HG03066 (cell line): ENCODE data around the gene MAD2L1BP.
"Not testable (repeated sequence)": the region's sequence is repeated elsewhere in the genome, so short reads cannot be mapped to it uniquely, and the experiment has no call there.

Experiments
- ATAC-seq: cut with Tn5 transposase; IDR thresholded peaks from one replicate; pipeline ENCODE4 v1.9.1; 2021; ENCODE audit warnings: low read depth; ENCODE audit not compliant: unreplicated experiment

The MAD2L1BP gene, protein sequence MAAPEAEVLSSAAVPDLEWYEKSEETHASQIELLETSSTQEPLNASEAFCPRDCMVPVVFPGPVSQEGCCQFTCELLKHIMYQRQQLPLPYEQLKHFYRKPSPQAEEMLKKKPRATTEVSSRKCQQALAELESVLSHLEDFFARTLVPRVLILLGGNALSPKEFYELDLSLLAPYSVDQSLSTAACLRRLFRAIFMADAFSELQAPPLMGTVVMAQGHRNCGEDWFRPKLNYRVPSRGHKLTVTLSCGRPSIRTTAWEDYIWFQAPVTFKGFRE

GRCh38 chr6:43635387-43636307, at the start of gene MAD2L1BP:
TSS of gene MAD2L1BP (plus strand) at chr6:43635840. CDS start at chr6:43635876, 36 bp downstream.
- peak; percentile 73 for ATAC-seq

- ATAC-seq: no peak
Measured at GRCh38 chr6:43588194-43588593, 47.4 kb upstream of the MAD2L1BP start.

- not testable (repeated sequence) for ATAC-seq
Measured at GRCh38 chr6:43589564-43589963, 46.1 kb upstream of the MAD2L1BP start.

- no peak for ATAC-seq
Measured at GRCh38 chr6:43593938-43594337, 41.7 kb upstream of the MAD2L1BP start.

DNA sequence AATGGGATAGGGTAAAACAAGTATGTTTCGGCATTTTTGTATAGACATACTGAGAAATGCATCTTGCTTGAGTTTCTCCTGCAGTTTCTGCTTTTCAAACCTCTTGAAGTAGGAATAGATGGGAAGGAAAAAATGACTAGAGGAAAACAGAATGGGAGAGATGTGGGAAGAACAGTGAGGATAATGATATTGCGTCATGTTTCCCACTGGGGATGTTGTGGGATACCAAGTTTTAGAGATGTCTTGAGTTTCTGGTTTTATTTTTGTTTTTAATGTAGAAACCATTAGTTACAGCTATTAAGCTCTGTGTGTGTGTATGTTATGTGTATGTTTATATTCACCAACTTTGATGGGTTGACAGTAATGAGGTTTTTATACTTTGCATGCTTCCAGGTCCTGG, 35.0 kb upstream of the MAD2L1BP start:
- no peak for ATAC-seq

DNA sequence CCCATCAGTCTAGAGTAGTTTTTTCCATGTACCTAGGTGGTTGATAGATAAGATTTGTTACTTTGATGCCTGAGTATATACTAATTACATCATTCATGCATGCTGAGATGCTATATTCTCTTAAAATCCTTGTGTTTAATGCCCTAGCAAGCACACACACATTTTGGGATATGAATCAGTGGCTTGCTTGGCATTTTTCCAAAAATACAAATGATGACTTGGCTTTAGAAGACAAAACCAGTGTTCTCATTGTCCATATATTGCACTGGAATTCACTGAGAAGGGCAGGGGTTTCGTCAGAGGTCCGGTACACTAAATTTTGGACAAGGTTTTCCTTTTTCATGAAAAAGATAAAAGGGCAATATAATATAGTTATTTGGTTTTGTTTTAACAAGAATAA, 31.5 kb upstream of the MAD2L1BP start:
- ATAC-seq: no peak

- ATAC-seq: no peak
Measured at GRCh38 chr6:43606019-43606418, 29.6 kb upstream of the MAD2L1BP start.

GRCh38 chr6:43608310-43608763, 27.3 kb upstream of the MAD2L1BP start:
- ATAC-seq: no peak

DNA sequence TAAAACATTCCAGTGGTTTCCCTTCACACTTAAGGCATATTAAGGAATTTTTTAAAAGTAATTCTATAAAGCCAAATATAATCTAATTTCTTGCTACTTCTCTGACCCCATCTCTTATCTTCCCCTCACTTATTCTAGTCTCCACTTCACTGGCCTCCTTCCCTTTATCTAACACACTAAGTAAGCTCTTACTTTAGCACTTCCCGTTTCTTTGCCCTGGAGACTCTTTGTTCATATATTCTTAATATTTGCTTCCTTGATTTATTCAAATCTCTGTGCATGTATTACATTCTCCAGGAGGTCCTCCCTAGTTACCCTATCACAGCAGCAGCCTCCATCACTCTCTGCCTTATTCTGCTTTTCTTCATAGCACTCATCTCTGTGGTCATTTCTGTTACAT, 26.8 kb upstream of the MAD2L1BP start:
- ATAC-seq: no peak

DNA sequence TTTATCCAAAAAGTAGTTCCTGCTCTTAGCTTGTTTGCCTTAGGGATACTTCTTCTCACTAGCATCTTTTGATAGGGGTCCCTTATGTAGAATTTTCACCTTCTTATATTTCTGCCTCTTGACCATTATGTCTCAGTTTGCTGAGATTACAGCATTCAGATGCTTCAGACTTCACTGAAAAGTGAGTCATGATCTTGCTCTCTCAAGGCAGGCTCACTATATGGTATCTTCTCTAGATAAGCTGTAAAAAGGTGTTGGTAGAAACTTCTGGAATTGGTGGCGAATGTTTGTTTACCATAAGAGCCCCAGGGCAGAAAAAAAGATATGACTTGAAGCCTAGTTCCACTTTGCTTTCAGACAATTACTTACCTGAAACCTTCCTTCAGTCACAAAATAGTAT, 26.2 kb upstream of the MAD2L1BP start:
- ATAC-seq: no peak

GRCh38 chr6:43610431-43610830, 25.2 kb upstream of the MAD2L1BP start:
- no peak for ATAC-seq

- no peak for ATAC-seq
Measured at GRCh38 chr6:43613721-43614395, 21.8 kb upstream of the MAD2L1BP start.

DNA sequence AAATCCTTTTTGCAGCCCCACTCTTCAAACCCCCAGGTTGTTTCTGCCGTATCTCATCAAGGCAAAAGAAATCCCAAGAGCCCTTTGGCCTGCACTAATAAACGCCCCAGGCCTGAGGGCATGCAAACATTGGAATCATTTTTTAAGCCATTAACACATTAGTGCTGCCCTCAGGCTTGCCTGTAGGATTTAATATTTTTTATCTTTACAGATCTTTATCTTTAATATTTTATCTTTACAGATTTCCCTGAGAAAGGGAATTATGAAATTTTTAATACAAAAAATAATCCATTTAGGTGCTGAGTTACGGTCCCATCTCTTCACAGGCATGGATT, 21.3 kb upstream of the MAD2L1BP start:
- ATAC-seq: no peak

DNA sequence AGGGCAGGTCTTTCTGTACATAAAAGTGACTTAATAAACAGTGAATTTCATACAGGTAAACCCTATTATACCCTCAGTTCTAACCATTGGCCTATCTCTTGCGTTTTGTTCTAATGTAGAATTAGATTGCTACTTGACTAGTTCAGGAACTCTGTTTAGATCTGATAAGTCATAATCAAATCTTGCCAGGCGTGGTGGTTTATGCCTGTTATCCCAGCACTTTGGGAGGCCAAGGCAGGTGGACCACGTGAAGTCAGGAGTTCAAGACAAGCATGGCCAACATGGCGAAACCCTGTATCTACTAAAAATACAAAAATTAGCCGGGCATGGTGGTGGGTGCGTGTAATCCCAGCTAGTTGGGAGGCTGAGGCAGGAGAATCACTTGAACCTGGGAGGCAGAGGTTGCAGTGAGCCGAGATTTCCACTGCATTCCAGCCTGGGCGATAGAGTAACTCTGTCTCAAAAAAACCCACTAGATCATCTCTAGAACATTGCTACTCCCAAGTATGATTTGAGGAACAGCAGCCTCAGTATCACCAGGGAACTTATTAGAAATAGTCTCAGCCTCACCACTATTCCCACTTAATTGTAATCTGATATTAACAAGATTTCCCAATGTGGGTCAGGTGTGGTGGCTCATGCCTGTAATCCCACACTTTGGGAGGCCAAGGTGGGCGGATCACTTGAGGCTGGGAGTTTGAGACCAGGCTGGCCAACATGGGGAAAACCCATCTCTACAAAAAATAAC, 18.7 kb upstream of the MAD2L1BP start:
- ATAC-seq: no peak

GRCh38 chr6:43621078-43621835, 14.4 kb upstream of the MAD2L1BP start:
- no peak for ATAC-seq

GRCh38 chr6:43621836-43622180, 13.8 kb upstream of the MAD2L1BP start:
- no peak for ATAC-seq

DNA sequence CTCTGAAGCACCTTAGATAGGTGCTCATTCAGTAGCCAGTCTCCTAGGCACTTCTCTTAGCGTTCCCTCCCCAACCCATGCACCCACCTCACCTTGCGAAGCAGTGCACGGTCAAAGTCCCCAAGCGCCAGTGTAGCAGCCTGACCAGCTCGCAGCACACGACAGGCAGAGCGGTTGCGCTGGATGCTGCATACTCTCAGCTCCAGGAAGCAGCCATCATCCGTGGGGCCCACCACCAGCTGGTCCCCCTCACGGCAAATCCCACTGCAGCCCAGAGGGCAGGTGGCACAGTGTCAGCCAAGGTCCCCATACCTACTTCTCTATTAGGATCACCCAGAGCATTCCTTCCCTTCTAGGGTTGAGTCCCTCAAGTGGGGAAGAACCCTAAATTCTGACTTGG, 13.1 kb upstream of the MAD2L1BP start:
- no peak for ATAC-seq

- ATAC-seq: no peak
Measured at GRCh38 chr6:43623880-43624785, 11.5 kb upstream of the MAD2L1BP start.

DNA sequence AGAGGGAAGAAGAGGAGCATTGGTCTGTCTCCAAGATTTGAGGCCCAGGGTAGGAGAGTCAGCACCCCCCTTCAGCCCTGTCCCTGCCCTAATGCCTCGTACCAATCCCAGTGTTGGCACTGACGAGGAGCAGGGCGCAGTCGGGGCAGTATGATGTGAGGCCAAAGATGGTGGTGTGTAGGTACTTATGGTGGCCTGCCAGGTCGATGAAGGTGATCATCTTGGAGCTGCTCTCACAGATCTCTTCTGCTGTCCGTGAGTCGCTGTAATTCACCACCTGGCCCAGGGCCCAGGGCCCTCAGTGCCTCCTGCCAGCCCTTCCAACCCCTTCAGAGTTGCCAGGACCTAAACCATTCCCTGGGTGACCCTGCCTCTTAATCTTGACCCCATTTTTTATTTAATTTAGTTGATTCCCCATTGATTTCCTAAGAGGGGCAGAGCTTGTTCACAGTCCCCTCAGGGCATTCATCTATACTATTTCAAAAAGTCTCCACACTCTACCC, 10.8 kb upstream of the MAD2L1BP start:
- ATAC-seq: no peak
